IPS DF 6.9 (cell line): ENCODE measurements around the gene TMEM54.

Source experiments
- DNase-seq: peaks from one replicate; pipeline ENCODE4 v3.0.0-alpha.2; 2013; ENCODE audit warnings: low read depth, low spot score
- H3K27ac ChIP-seq: one replicate; pipeline ENCODE4 v1.5.1; 2013; ENCODE audit warnings: low read length, control low read depth
- H3K27me3 ChIP-seq: 2 replicates; pipeline ENCODE4 v1.6.1; 2013; ENCODE audit warnings: mild to moderate bottlenecking, low read length; ENCODE audit not compliant: control insufficient read depth, insufficient read depth
- H3K36me3 ChIP-seq: 2 replicates; pipeline ENCODE4 v1.6.1; 2013; ENCODE audit warnings: low read length; ENCODE audit not compliant: control insufficient read depth, insufficient read depth
- H3K4me1 ChIP-seq: 2 replicates; pipeline ENCODE4 v1.6.1; 2013; ENCODE audit warnings: low read length; ENCODE audit not compliant: control insufficient read depth, insufficient read depth
- H3K4me3 ChIP-seq: 2 replicates; pipeline ENCODE4 v1.5.1; 2013; ENCODE audit warnings: mild to moderate bottlenecking, low read length
- H3K9me3 ChIP-seq: 2 replicates; pipeline ENCODE4 v1.6.1; 2013; ENCODE audit warnings: low read length, inconsistent platforms; ENCODE audit not compliant: control insufficient read depth, insufficient read depth
- WGBS: extraction: QIAGEN DNeasy Blood & Tissue Kit; methylation state at CpG from one replicate; pipeline ENCODE4 v1.1.7; 2013; ENCODE audit warnings: mixed read lengths, missing lambda C conversion rate; ENCODE audit not compliant: insufficient read length, insufficient coverage; 5-methylcytosine and 5-hydroxymethylcytosine counted together

TMEM54 gene, protein sequence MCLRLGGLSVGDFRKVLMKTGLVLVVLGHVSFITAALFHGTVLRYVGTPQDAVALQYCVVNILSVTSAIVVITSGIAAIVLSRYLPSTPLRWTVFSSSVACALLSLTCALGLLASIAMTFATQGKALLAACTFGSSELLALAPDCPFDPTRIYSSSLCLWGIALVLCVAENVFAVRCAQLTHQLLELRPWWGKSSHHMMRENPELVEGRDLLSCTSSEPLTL

GRCh38 chr1:32900956-32901822 lies at the start of gene TMEM54:
TSS of gene TMEM54 (minus strand) at chr1:32901389. CDS start at chr1:32901238, 151 bp downstream.
- Histone ChIP-seq H3K27me3 (peaks cover 14% of the 10 kb centered on the region), H3K4me1 (no peaks in the 10 kb centered on the region), H3K36me3 (no peaks in the 10 kb centered on the region), H3K27ac (no peak within 1 kb of the TSS), H3K4me3 (peak within 1 kb of the TSS; percentile 38; the same call in 1 of the 2 replicates), H3K9me3 (no peaks in the 10 kb centered on the region)
- DNase-seq, result no peak
- no CpG with 5 or more reads among the region's 92 CpGs for WGBS

GRCh38 chr1:32949519-32949918 lies 48.3 kb upstream of the TMEM54 start:
- H3K4me3 ChIP-seq, result no peak overlapping the region
- H3K36me3 ChIP-seq, result no peaks in the 10 kb centered on the region
- no CpG with 5 or more reads among the region's 5 CpGs for WGBS
- no peak overlapping the region for H3K27ac ChIP-seq
- no peaks in the 10 kb centered on the region for H3K4me1 ChIP-seq
- H3K9me3 ChIP-seq, result no peaks in the 10 kb centered on the region
- no peak for DNase-seq
- no peaks in the 10 kb centered on the region for H3K27me3 ChIP-seq

DNA sequence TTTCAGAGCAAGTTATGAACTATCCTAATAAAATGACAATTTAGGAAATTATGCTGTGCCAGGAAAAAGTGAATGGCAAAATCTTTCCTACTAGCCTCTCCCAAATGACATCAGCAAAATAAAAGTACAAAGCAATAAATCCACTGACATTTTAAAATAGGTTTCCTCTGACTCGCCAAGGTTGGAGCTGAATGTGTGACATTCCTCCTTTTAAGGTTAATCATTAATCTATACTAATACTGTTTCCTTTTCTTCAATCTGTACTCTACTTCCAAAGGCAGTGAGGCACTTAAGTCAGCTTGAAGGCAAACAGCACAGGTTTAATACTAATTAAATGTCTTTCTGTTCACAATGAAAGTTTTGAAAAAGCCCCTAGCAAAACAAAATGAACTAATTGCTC lies 47.7 kb upstream of the TMEM54 start:
- WGBS, result no CpG with 5 or more reads among the region's 1 CpG
- H3K4me3 ChIP-seq, result no peak overlapping the region
- no peaks in the 10 kb centered on the region for H3K9me3 ChIP-seq
- H3K27ac ChIP-seq, result no peak overlapping the region
- no peaks in the 10 kb centered on the region for H3K36me3 ChIP-seq
- no peak for DNase-seq
- H3K4me1 ChIP-seq, result no peaks in the 10 kb centered on the region
- no peaks in the 10 kb centered on the region for H3K27me3 ChIP-seq

DNA sequence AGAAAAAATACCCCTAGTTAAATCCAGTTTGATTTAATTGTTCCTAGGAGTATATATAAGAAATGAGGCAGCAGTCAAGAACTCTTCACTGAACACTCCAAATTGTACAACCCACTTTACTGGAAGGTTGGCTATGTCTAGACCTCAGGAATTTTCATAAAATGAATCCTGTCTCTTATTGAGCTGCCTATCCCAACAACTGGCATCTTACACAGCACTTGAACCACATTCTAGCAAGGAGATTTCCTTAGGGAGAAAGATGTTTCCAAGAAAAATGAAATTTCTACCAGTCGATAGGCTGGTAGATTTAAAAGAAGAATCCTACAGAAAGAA lies 47.2 kb upstream of the TMEM54 start:
- no peaks in the 10 kb centered on the region for H3K27me3 ChIP-seq
- H3K4me3 ChIP-seq, result no peak overlapping the region
- WGBS, result no CpG with 5 or more reads among the region's 1 CpG
- no peak for DNase-seq
- H3K4me1 ChIP-seq, result no peaks in the 10 kb centered on the region
- no peaks in the 10 kb centered on the region for H3K36me3 ChIP-seq
- H3K27ac ChIP-seq, result no peak overlapping the region
- H3K9me3 ChIP-seq, result no peaks in the 10 kb centered on the region

GRCh38 chr1:32947669-32948389 lies 46.6 kb upstream of the TMEM54 start:
- no peaks in the 10 kb centered on the region for H3K36me3 ChIP-seq
- no peak overlapping the region for H3K27ac ChIP-seq
- no peaks in the 10 kb centered on the region for H3K9me3 ChIP-seq
- H3K27me3 ChIP-seq, result no peaks in the 10 kb centered on the region
- H3K4me3 ChIP-seq, result no peak overlapping the region
- no peak for DNase-seq
- no peaks in the 10 kb centered on the region for H3K4me1 ChIP-seq
- 100% methylated on average over 3 of the region's 6 CpGs for WGBS

DNA sequence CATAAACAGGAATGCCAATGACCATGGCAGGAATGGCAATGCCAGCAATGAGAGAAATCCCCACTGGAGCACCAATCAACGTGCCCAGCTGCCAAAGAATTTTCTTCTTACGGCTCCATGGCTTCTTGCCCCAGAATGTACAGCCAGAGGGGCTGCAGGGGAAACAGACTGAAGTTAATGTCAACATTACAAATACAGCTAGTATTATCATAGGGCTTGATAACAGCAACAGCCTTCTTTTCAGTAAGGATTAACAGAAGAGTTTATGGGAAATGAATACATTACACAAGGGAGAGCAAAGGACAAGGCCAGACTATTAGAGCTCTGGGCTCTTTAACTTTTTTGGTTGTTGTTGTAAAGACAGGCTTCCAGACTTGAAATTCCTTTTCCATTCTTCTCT lies 45.2 kb upstream of the TMEM54 start:
- Histone ChIP-seq H3K27ac (no peak overlapping the region), H3K27me3 (no peaks in the 10 kb centered on the region), H3K4me3 (no peak overlapping the region), H3K9me3 (no peaks in the 10 kb centered on the region), H3K36me3 (no peaks in the 10 kb centered on the region), H3K4me1 (no peaks in the 10 kb centered on the region)
- DNase-seq, result no peak
- WGBS, result no CpG with 5 or more reads among the region's 2 CpGs

GRCh38 chr1:32944180-32944579 lies 43.0 kb upstream of the TMEM54 start:
- Histone ChIP-seq H3K36me3 (no peaks in the 10 kb centered on the region), H3K27ac (no peak overlapping the region), H3K27me3 (no peaks in the 10 kb centered on the region), H3K9me3 (no peaks in the 10 kb centered on the region), H3K4me3 (no peak overlapping the region), H3K4me1 (no peaks in the 10 kb centered on the region)
- DNase-seq, result no peak

- no peak for DNase-seq
Observed at GRCh38 chr1:32939655-32940371, 38.6 kb upstream of the TMEM54 start.

GRCh38 chr1:32937061-32937460 lies 35.9 kb upstream of the TMEM54 start:
- Histone ChIP-seq H3K27me3 (no peaks in the 10 kb centered on the region), H3K36me3 (no peaks in the 10 kb centered on the region), H3K27ac (no peak overlapping the region), H3K4me1 (no peaks in the 10 kb centered on the region), H3K9me3 (no peaks in the 10 kb centered on the region), H3K4me3 (no peak overlapping the region)
- DNase-seq, result no peak
- WGBS, result no CpG with 5 or more reads among the region's 4 CpGs

More at GRCh38 chr1:32939655-32940371, 38.6 kb upstream of the TMEM54 start:
- no peak overlapping the region for H3K27ac ChIP-seq
- H3K9me3 ChIP-seq, result no peaks in the 10 kb centered on the region
- H3K4me3 ChIP-seq, result no peak overlapping the region
- H3K27me3 ChIP-seq, result no peaks in the 10 kb centered on the region
- WGBS, result no CpG with 5 or more reads among the region's 4 CpGs
- no peaks in the 10 kb centered on the region for H3K36me3 ChIP-seq
- H3K4me1 ChIP-seq, result no peaks in the 10 kb centered on the region

GRCh38 chr1:32934535-32934934 lies 33.3 kb upstream of the TMEM54 start:
- no peak overlapping the region for H3K27ac ChIP-seq

More at GRCh38 chr1:32934535-32934934, 33.3 kb upstream of the TMEM54 start:
- H3K36me3 ChIP-seq, result no peaks in the 10 kb centered on the region
- no peaks in the 10 kb centered on the region for H3K4me1 ChIP-seq
- no peak for DNase-seq
- no peak overlapping the region for H3K4me3 ChIP-seq
- no CpG with 5 or more reads among the region's 10 CpGs for WGBS
- no peaks in the 10 kb centered on the region for H3K9me3 ChIP-seq
- H3K27me3 ChIP-seq, result no peaks in the 10 kb centered on the region
